Calu3 (cell line): ENCODE data around the gene TMEM167B. TPM values are rescaled to one million over a fixed set of nuclear protein-coding genes. Genes with fewer than 3 reads are reported as not detected.

Source experiments
- BruUV-seq: library from RNA; stranded (reverse); fragments of 400-500 nt; replicated peaks from 2 replicates; lab custom pipeline; 2021; lab: Mats Ljungman, UMichigan
- CTCF ChIA-PET: fragments of 300-600 bp; sonication (Branson Sonifier 250); formaldehyde crosslinking; loops from one replicate; lab custom pipeline; 2022; ENCODE audit warnings: antibody characterized with exemption; lab: Charles Lee
- DNase-seq: peaks from one replicate; pipeline ENCODE4 v3.0.0; 2022
- H3K27ac Mint-ChIP-seq: one replicate; pipeline ENCODE4 v1.8.0; 2022; ENCODE audit warnings: mixed read lengths; ENCODE audit not compliant: unreplicated experiment
- H3K27me3 Mint-ChIP-seq: one replicate; pipeline ENCODE4 v1.8.0; 2022; ENCODE audit warnings: mixed read lengths; ENCODE audit not compliant: unreplicated experiment
- H3K36me3 Mint-ChIP-seq: one replicate; pipeline ENCODE4 v1.8.0; 2022; ENCODE audit warnings: mild to moderate bottlenecking, moderate library complexity, mixed read lengths; ENCODE audit not compliant: insufficient read depth, unreplicated experiment
- H3K4me1 Mint-ChIP-seq: one replicate; pipeline ENCODE4 v1.8.0; 2022; ENCODE audit warnings: mild to moderate bottlenecking, low read depth, mixed read lengths; ENCODE audit not compliant: unreplicated experiment
- H3K4me3 Mint-ChIP-seq: one replicate; pipeline ENCODE4 v1.8.0; 2022; ENCODE audit warnings: mild to moderate bottlenecking, low read depth, moderate library complexity, mixed read lengths; ENCODE audit not compliant: unreplicated experiment
- H3K9me3 Mint-ChIP-seq: one replicate; pipeline ENCODE4 v1.8.0; 2022; ENCODE audit warnings: low read depth, mixed read lengths; ENCODE audit not compliant: unreplicated experiment
- intact Hi-C: fragments of 100-400 bp; cut with micrococcal nuclease; formaldehyde crosslinking; loops from one replicate; pipeline ENCODE4 v1.10.0; 2022; ENCODE audit not compliant: unreplicated experiment
- total RNA-seq: library from RNA; stranded (reverse); gene quantifications from 2 replicates; pipeline ENCODE4 v1.2.3, GENCODE V29; 2022
- TF ChIP-seq, protein P1 (sequence below): fragments of 200-600 bp; IDR thresholded peaks from one replicate; pipeline ENCODE4 v1.8.0; 2022; ENCODE audit warnings: antibody characterized with exemption; ENCODE audit not compliant: unreplicated experiment

The TMEM167B gene
- total RNA-seq, 1 experiment from 2014 or later = 13.6 TPM

DNA sequence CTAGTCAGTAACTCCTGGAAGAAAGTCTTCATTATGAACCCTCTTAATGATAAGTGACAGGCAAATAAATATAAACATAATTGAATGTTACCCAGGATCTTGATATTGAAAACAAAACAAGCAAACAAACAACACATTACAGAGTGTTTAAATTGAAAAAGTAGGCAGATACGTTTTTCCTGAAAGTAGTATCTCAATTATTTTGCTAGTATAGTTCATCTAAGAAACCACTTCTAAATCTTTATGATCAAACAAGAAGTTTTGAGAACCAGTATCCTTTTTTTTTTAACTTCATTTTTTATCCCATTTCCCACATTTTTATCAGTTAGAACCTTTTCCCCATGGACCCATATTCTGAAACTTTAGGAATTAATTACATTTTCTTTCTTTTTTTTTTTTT, 45.0 kb upstream of the TMEM167B start:
- Mint-ChIP-seq H3K4me3 (no peak overlapping the region), H3K27me3 (no peaks in the 10 kb centered on the region), H3K9me3 (no peaks in the 10 kb centered on the region), H3K4me1 (no peaks in the 10 kb centered on the region), H3K27ac (no peak overlapping the region), H3K36me3 (peaks cover 21% of the 10 kb centered on the region)
- no TSS peak for BruUV-seq
- DNase-seq = no peak
- CTCF ChIA-PET = interaction anchor here (0.7 kb wide), 1 partner anchor 239 kb away, joined by 3 read pairs; no protein-coding TSS in a partner anchor
- TF ChIP-seq, protein P1, sequence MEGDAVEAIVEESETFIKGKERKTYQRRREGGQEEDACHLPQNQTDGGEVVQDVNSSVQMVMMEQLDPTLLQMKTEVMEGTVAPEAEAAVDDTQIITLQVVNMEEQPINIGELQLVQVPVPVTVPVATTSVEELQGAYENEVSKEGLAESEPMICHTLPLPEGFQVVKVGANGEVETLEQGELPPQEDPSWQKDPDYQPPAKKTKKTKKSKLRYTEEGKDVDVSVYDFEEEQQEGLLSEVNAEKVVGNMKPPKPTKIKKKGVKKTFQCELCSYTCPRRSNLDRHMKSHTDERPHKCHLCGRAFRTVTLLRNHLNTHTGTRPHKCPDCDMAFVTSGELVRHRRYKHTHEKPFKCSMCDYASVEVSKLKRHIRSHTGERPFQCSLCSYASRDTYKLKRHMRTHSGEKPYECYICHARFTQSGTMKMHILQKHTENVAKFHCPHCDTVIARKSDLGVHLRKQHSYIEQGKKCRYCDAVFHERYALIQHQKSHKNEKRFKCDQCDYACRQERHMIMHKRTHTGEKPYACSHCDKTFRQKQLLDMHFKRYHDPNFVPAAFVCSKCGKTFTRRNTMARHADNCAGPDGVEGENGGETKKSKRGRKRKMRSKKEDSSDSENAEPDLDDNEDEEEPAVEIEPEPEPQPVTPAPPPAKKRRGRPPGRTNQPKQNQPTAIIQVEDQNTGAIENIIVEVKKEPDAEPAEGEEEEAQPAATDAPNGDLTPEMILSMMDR = no peak
- intact Hi-C loops = no loop called here

DNA sequence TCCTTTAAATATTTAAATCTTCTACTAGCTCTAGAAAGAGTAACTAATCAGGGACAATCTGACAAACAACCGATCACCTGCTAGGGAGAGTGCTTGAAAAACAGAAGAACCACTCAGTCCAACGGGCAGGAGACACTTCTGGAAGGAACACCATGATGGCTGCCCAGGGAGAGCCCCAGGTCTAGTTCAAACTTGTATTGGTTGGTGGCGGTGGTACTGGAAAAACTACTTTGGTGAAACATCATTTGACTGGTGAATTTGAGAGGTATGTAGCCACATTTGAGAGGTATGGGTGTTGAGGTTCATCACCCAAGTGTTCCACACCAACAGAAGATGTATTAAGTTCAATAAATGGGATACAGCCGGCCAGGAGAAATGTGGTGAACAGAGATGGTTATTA, 43.9 kb upstream of the TMEM167B start:
- TF ChIP-seq, protein P1 = no peak
- CTCF ChIA-PET = no interaction called here
- DNase-seq = no peak
- Mint-ChIP-seq H3K36me3 (peaks cover 10% of the 10 kb centered on the region), H3K9me3 (no peaks in the 10 kb centered on the region), H3K4me1 (no peaks in the 10 kb centered on the region), H3K27ac (no peak overlapping the region), H3K27me3 (no peaks in the 10 kb centered on the region), H3K4me3 (no peak overlapping the region)
- BruUV-seq = no TSS peak
- intact Hi-C loops = no loop called here

DNA sequence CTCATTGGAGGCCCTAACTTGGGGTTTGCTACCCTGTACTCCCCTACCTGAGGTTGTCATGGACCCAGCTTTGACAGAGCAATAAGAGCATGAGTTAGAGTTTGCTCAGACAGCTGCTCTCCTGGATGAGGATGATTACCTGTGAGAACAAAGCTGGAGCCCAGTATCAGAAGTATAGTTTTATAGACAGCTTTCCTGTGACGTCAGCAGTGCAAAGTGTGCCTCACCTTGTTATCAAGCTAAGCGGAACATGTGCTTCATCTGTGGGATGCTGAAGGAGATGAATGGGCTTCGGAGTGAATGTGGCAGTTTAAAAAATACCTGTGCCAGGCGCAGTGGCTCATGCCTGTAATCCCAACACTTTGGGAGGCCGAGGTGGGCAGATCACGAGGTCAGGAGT, 43.2 kb upstream of the TMEM167B start:
- no TSS peak for BruUV-seq
- Mint-ChIP-seq H3K9me3 (no peaks in the 10 kb centered on the region), H3K36me3 (peaks cover 4% of the 10 kb centered on the region), H3K27me3 (no peaks in the 10 kb centered on the region), H3K4me3 (no peak overlapping the region), H3K27ac (no peak overlapping the region), H3K4me1 (no peaks in the 10 kb centered on the region)
- intact Hi-C loops = no loop called here
- no peak for DNase-seq
- TF ChIP-seq, protein P1 = no peak
- CTCF ChIA-PET = no interaction called here

DNA sequence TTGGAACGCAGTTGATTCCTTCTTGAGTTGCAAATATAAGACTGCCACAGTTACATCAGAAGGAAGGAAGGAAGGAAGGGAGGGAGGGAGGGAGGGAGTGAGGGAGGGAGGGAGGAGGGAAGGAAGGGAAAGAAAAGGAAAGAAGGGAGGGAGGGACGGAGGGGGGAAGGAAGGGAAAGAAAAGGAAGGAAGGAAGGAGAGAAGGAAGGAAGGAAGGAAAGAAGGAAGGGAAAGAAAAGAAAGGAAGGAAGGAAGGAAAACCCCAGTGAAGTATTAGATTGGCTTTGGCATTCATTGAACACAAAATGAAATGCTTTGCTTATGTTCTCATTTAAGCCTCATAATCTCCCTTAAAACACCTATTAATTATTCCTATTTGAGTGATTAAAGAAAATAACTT, 42.2 kb upstream of the TMEM167B start:
- Mint-ChIP-seq H3K9me3 (no peaks in the 10 kb centered on the region), H3K27ac (no peak overlapping the region), H3K27me3 (no peaks in the 10 kb centered on the region), H3K36me3 (no peaks in the 10 kb centered on the region), H3K4me3 (no peak overlapping the region), H3K4me1 (no peaks in the 10 kb centered on the region)
- CTCF ChIA-PET = no interaction called here
- intact Hi-C loops = no loop called here
- TF ChIP-seq, protein P1 = no peak
- DNase-seq = no peak
- BruUV-seq = no TSS peak
